Body of pancreas (tissue), 4 donors: Measurements from ENCODE around the gene SWT1. TPM values are rescaled to one million over a fixed set of nuclear protein-coding genes. Genes with fewer than 3 reads are reported as not detected.
"Not testable (repeated sequence)": the region's sequence is repeated elsewhere in the genome, so short reads cannot be mapped to it uniquely, and the experiment has no call there.

ENCODE experiments used
- ATAC-seq: fragments of 150-250 bp; one replicate; pipeline ENCODE4 v1.9.1; 2016
- DNase-seq, 4 donors: peaks; one replicate each; pipeline ENCODE4 v3.0.0-alpha.2; 2019
- H3K27ac ChIP-seq, 4 donors: fragments of 200-600 bp; sonication (generic); 1 replicate in 3 of 4; 2 replicates in 1 of 4; pipeline versions ENCODE4 v1.5.1 to v1.6.1; 2016 to 2019; ENCODE audit warnings: mild to moderate bottlenecking in 1 of 4, mixed read lengths in 1 of 4, moderate library complexity in 1 of 4
- H3K27me3 ChIP-seq, 2 donors: fragments of 200-600 bp; sonication (generic); one replicate each; pipeline ENCODE4 v1.6.0; 2016; ENCODE audit warnings: mild to moderate bottlenecking in 1 of 2
- H3K36me3 ChIP-seq, 2 donors: fragments of 200-600 bp; sonication (generic); replicated peaks in 1 of 2; 2 replicates each; pipeline ENCODE4 v1.5.1; 2016; ENCODE audit warnings: low read depth in 2 of 2; ENCODE audit not compliant: insufficient read depth in 1 of 2
- H3K4me1 ChIP-seq: fragments of 200-600 bp; sonication (generic); one replicate; pipeline ENCODE4 v1.6.0; 2016
- H3K4me3 ChIP-seq, 2 donors: fragments of 200-600 bp; sonication (generic); 1 replicate in 1 of 2; 2 replicates in 1 of 2; pipeline ENCODE4 v1.5.1; 2016 to 2019
- H3K9me3 ChIP-seq, 3 donors: fragments of 200-600 bp; sonication (generic); 1 replicate in 2 of 3; 2 replicates in 1 of 3; pipeline ENCODE4 v1.5.1; 2016
- POLR2A ChIP-seq, 3 donors: fragments of 450-650 bp; IDR thresholded peaks; one replicate each; pipeline ENCODE4 v1.6.1; 2016; ENCODE audit warnings: antibody characterized with exemption in 3 of 3, mild to moderate bottlenecking in 2 of 3
- WGBS, 2 donors: methylation state at CpG; one replicate each; pipeline ENCODE4 v1.1.5; 2017; 5-methylcytosine and 5-hydroxymethylcytosine counted together
- intact Hi-C: fragments of 100-400 bp; cut with DNase I; formaldehyde crosslinking; loops from one replicate; pipeline ENCODE4 v1.15.1; 2023
- total RNA-seq, 2 donors: library from RNA; depleted of rRNA; stranded (reverse); fragments of >200 nt; gene quantifications; one replicate each; pipeline ENCODE4 v1.1.0, GENCODE V29; 2016
- TF ChIP-seq, protein P1 (sequence below), 7 experiments: fragments of 450-650 bp in 4 of 7; fragments of 200-600 bp in 3 of 7; sonication (generic) in 3 of 7; IDR thresholded peaks; one replicate each; pipeline ENCODE4 v1.5.1; 2016 to 2019; ENCODE audit warnings: antibody characterized with exemption in 7 of 7

Gene SWT1
- total RNA-seq, 2 donors from 2014 or later = 7.6 to 13.0 TPM

GRCh38 chr1:185200889-185201288 lies 43.9 kb downstream of the SWT1 start:
- Histone ChIP-seq H3K9me3 (no peaks in the 10 kb centered on the region), H3K27me3 (no peaks in the 10 kb centered on the region), H3K4me1 (no peaks in the 10 kb centered on the region), H3K27ac (no peak overlapping the region), H3K4me3 (no peak overlapping the region), H3K36me3 (no peaks in the 10 kb centered on the region)
- DNase-seq (no peak), ATAC-seq (no peak)
- intact Hi-C loops = no loop called here
- 96% methylated on average over 8 of the region's 8 CpGs; no CpG with 5 or more reads in 1 of the 2 donors for WGBS, 2 donors
- no peak for TF ChIP-seq POLR2A (IDR thresholded peaks at IDR 0.05)
- TF ChIP-seq, protein P1, sequence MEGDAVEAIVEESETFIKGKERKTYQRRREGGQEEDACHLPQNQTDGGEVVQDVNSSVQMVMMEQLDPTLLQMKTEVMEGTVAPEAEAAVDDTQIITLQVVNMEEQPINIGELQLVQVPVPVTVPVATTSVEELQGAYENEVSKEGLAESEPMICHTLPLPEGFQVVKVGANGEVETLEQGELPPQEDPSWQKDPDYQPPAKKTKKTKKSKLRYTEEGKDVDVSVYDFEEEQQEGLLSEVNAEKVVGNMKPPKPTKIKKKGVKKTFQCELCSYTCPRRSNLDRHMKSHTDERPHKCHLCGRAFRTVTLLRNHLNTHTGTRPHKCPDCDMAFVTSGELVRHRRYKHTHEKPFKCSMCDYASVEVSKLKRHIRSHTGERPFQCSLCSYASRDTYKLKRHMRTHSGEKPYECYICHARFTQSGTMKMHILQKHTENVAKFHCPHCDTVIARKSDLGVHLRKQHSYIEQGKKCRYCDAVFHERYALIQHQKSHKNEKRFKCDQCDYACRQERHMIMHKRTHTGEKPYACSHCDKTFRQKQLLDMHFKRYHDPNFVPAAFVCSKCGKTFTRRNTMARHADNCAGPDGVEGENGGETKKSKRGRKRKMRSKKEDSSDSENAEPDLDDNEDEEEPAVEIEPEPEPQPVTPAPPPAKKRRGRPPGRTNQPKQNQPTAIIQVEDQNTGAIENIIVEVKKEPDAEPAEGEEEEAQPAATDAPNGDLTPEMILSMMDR (IDR thresholded peaks at IDR 0.05) = no peak

DNA sequence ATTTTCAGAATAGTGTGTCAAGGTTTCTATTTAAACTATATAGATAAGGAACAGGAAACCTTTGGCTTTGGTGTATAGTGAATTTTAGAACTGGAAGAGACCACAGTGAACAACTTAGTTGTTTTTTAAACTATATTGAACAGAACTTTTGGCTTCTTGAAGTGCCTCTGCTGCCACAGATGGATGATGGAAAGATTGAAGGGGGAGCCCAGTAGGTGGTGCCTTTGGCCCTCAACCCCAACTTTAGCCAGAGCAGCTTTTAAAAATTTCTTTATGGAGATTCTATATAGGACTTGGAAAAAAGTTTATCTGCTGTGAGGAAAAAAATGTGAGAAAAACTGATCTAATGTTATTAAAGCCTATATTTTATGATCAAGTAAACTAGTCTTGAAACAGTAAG lies 50.2 kb downstream of the SWT1 start:
- H3K4me1 ChIP-seq = no peaks in the 10 kb centered on the region
- H3K36me3 ChIP-seq = peaks cover 1 to 5% of the 10 kb centered on the region in 2 donors
- H3K27ac ChIP-seq = no peak overlapping the region
- intact Hi-C loops = no loop called here
- no peak overlapping the region for H3K4me3 ChIP-seq
- TF ChIP-seq, protein P1 (IDR thresholded peaks at IDR 0.05) = no peak
- no peak for TF ChIP-seq POLR2A (IDR thresholded peaks at IDR 0.05)
- H3K9me3 ChIP-seq = peaks cover 0 to 4% (median 0%) of the 10 kb centered on the region in 3 donors
- H3K27me3 ChIP-seq = no peaks in the 10 kb centered on the region
- DNase-seq (no peak), ATAC-seq (no peak)

DNA sequence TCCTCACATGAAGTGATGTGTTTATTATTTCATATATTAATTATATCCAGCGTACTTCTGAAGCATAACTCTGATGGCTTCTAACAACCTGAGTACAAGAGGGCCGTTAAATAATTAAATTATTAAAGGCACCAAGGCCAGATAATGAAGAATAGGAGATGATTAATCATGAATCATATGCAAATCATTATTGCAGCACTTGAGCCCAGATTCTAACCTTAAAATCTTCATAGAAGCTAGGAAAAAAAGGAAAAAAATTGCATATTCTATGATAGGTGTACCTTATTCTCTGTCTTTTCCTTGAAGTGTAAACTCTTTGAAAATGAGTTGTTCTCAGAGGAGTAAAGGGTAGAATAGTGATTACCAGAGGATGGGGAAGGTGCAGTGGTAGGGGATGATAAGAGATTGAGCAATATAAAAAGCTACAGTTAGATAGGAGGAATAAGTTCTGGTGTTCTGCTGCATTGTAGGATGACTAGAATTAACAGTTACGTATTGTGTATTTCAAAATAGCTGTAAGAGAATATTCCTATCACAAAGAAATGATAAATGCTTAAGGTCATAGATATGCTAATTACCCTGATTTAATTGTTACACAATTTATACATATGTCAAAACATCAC lies 51.1 kb downstream of the SWT1 start:
- WGBS, 2 donors = 93 to 94% methylated on average over 3 of the region's 3 CpGs
- TF ChIP-seq POLR2A (IDR thresholded peaks at IDR 0.05) = no peak
- TF ChIP-seq, protein P1 (IDR thresholded peaks at IDR 0.05) = no peak
- Histone ChIP-seq H3K4me3 (no peak overlapping the region), H3K36me3 (peaks cover 1 to 5% of the 10 kb centered on the region in 2 donors), H3K9me3 (peaks cover 0 to 4% (median 0%) of the 10 kb centered on the region in 3 donors), H3K4me1 (no peaks in the 10 kb centered on the region), H3K27ac (no peak overlapping the region), H3K27me3 (no peaks in the 10 kb centered on the region)
- ATAC-seq (no peak), DNase-seq (no peak)
- intact Hi-C loops = no loop called here

DNA sequence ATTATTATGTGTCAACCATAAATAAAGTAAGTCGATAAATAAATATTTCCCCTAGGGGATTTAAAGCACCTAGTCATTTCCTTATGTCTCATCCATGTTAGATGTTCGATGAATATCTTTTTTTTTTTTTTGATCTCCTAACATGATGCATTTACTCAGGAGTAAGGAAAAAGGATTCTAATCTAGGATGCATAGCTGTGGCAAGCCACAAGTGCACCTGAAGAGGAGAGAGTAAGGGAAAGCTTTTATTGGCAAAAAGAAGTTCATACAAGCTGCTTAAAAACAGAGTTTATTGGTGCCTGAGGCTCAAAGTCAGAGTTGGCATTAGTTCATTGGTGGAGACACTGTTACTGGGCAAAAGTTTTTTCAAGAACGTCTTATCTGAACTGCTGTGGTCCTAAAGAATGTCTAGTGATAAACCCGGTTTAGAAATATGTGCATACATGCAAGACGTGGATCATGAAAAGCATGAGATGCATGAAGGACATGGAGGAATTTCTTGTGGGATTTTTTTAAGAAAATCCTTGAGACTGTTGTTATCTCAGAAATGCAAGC lies 51.7 kb downstream of the SWT1 start:
- Histone ChIP-seq H3K4me1 (no peaks in the 10 kb centered on the region), H3K4me3 (no peak overlapping the region), H3K36me3 (peaks cover 1 to 5% of the 10 kb centered on the region in 2 donors), H3K27me3 (no peaks in the 10 kb centered on the region), H3K9me3 (peaks cover 0 to 4% (median 0%) of the 10 kb centered on the region in 3 donors), H3K27ac (no peak overlapping the region)
- WGBS, 2 donors = 87 to 88% methylated on average over 5 of the region's 5 CpGs
- intact Hi-C loops = no loop called here
- ATAC-seq (no peak), DNase-seq (no peak)
- TF ChIP-seq, protein P1 (IDR thresholded peaks at IDR 0.05) = no peak
- no peak for TF ChIP-seq POLR2A (IDR thresholded peaks at IDR 0.05)

DNA sequence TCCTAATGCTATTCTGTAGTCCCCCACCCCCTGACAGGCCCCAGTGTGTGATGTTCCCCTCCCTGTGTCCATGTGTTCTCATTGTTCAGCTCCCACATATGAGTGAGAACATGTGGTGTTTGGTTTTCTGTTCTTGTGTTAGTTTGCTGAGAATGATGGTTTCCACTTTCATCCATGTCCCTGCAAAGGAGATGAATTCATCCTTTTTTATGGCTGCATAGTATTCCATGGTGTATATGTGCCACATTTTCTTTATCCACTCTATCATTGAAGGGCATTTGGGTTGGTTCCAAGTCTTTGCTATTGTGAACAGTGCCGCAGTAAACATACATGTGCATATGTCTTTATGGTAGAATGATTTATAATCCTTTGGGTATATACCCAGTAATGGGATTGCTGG lies 52.4 kb downstream of the SWT1 start:
- H3K4me3 ChIP-seq = not testable (repeated sequence)

More for the DNA sequence above, 52.4 kb downstream of the SWT1 start:
- H3K27ac ChIP-seq, H3K4me1 ChIP-seq, H3K27me3 ChIP-seq, DNase-seq, H3K9me3 ChIP-seq, intact Hi-C loops, H3K36me3 ChIP-seq, ATAC-seq: not testable (repeated sequence)
- 96 to 100% methylated on average over 1 of the region's 1 CpG for WGBS, 2 donors
